Measurements from ENCODE around the gene SERTAD1.

Gene SERTAD1

GRCh38 chr19:40419066-40419612 lies 6.7 kb downstream of the SERTAD1 start:
- Histone ChIP-seq H3K27ac (replicated peaks; ENCODE audit: low read length) (no peak overlapping the region), H2BK120ac (ENCODE audit: low read depth, low read length) (peak overlapping the region; percentile 0), H3K4me2 (ENCODE audit: insufficient read depth, low read length, poor library complexity, severe bottlenecking) (no peak overlapping the region), H3K4me1 (ENCODE audit: control insufficient read depth in 2 of 2, insufficient read depth in 1 of 2, low read depth in 1 of 2, low read length in 2 of 2) (peaks cover 7 to 8% of the 10 kb centered on the region in 2 donors), H3K79me1 (ENCODE audit: low read depth, low read length) (peaks cover 2% of the 10 kb centered on the region), H2BK15ac (ENCODE audit: low read length) (peak overlapping the region; percentile 34), H3K36me3 (replicated peaks in 1 of 2; ENCODE audit: control insufficient read depth in 2 of 2, insufficient read depth in 2 of 2, low read length in 2 of 2) (peaks cover 1 to 14% of the 10 kb centered on the region in 2 donors), H3K4ac (ENCODE audit: low read length) (peak overlapping the region; percentile 85), H2AFZ (ENCODE audit: low read length) (no peak overlapping the region), H3K18ac (ENCODE audit: low read length) (no peak overlapping the region), H2AK5ac (ENCODE audit: low read depth, low read length) (peak overlapping the region; percentile 73), H3K14ac (ENCODE audit: low read length) (no peak overlapping the region), H4K91ac (ENCODE audit: low read depth, low read length, poor library complexity) (no peak overlapping the region), H3K23ac (ENCODE audit: low read depth, low read length, poor library complexity) (no peak overlapping the region), H3K4me3 (ENCODE audit: low read length in 2 of 2) (no peak overlapping the region), H3K27me3 (ENCODE audit: control insufficient read depth in 3 of 3, insufficient read depth in 3 of 3, low read depth in 1 of 3, low read length in 3 of 3) (no peaks in the 10 kb centered on the region), H2BK5ac (ENCODE audit: low read length) (no peak overlapping the region), H3K9ac (ENCODE audit: low read depth, low read length, poor library complexity) (no peak overlapping the region), H4K8ac (ENCODE audit: low read depth, low read length) (no peak overlapping the region), H2BK12ac (ENCODE audit: low read length) (no peak overlapping the region), H3K9me3 (replicated peaks in 1 of 2; ENCODE audit: control insufficient read depth in 2 of 2, insufficient read depth in 1 of 2, low read depth in 1 of 2, low read length in 2 of 2) (no peaks in the 10 kb centered on the region)
- no peak for DNase-seq (ENCODE audit: low spot score)
- WGBS, 2 donors (ENCODE audit: extremely low coverage in 2 of 2, insufficient read length in 2 of 2, insufficient replicate concordance in 1 of 2): no CpG with 5 or more reads among the region's 5 CpGs

- no peak overlapping the region for H2BK120ac ChIP-seq (ENCODE audit: low read depth, low read length)
- H3K4ac ChIP-seq (ENCODE audit: low read length): no peak overlapping the region
- no peak overlapping the region for H3K4me3 ChIP-seq (ENCODE audit: low read length in 2 of 2)
- H4K91ac ChIP-seq (ENCODE audit: low read depth, low read length, poor library complexity): no peak overlapping the region
- H4K8ac ChIP-seq (ENCODE audit: low read depth, low read length): no peak overlapping the region
- no peak overlapping the region for H3K27ac ChIP-seq (replicated peaks; ENCODE audit: low read length)
- no CpG with 5 or more reads among the region's 3 CpGs for WGBS, 2 donors (ENCODE audit: extremely low coverage in 2 of 2, insufficient read length in 2 of 2, insufficient replicate concordance in 1 of 2)
- H2BK5ac ChIP-seq (ENCODE audit: low read length): no peak overlapping the region
- H3K23ac ChIP-seq (ENCODE audit: low read depth, low read length, poor library complexity): no peak overlapping the region
- H2BK15ac ChIP-seq (ENCODE audit: low read length): no peak overlapping the region
- no peak overlapping the region for H3K14ac ChIP-seq (ENCODE audit: low read length)
- no peak overlapping the region for H2BK12ac ChIP-seq (ENCODE audit: low read length)
- peaks cover 1 to 10% of the 10 kb centered on the region in 2 donors for H3K36me3 ChIP-seq (replicated peaks in 1 of 2; ENCODE audit: control insufficient read depth in 2 of 2, insufficient read depth in 2 of 2, low read length in 2 of 2)
- H3K4me1 ChIP-seq (ENCODE audit: control insufficient read depth in 2 of 2, insufficient read depth in 1 of 2, low read depth in 1 of 2, low read length in 2 of 2): peaks cover 7 to 13% of the 10 kb centered on the region in 2 donors
- H2AK5ac ChIP-seq (ENCODE audit: low read depth, low read length): no peak overlapping the region
- H3K4me2 ChIP-seq (ENCODE audit: insufficient read depth, low read length, poor library complexity, severe bottlenecking): no peak overlapping the region
- H3K27me3 ChIP-seq (ENCODE audit: control insufficient read depth in 3 of 3, insufficient read depth in 3 of 3, low read depth in 1 of 3, low read length in 3 of 3): no peaks in the 10 kb centered on the region
- H3K18ac ChIP-seq (ENCODE audit: low read length): no peak overlapping the region
- peaks cover under 1% of the 10 kb centered on the region for H3K79me1 ChIP-seq (ENCODE audit: low read depth, low read length)
- H3K9me3 ChIP-seq (replicated peaks in 1 of 2; ENCODE audit: control insufficient read depth in 2 of 2, insufficient read depth in 1 of 2, low read depth in 1 of 2, low read length in 2 of 2): no peaks in the 10 kb centered on the region
- H3K9ac ChIP-seq (ENCODE audit: low read depth, low read length, poor library complexity): no peak overlapping the region
- H2AFZ ChIP-seq (ENCODE audit: low read length): no peak overlapping the region
- DNase-seq (ENCODE audit: low spot score): no peak
Measured at GRCh38 chr19:40418040-40418439, 7.8 kb downstream of the SERTAD1 start.

- Histone ChIP-seq H3K4me1 (ENCODE audit: control insufficient read depth in 2 of 2, insufficient read depth in 1 of 2, low read depth in 1 of 2, low read length in 2 of 2) (peaks cover 7 to 13% of the 10 kb centered on the region in 2 donors), H3K9me3 (replicated peaks in 1 of 2; ENCODE audit: control insufficient read depth in 2 of 2, insufficient read depth in 1 of 2, low read depth in 1 of 2, low read length in 2 of 2) (no peaks in the 10 kb centered on the region), H2BK120ac (ENCODE audit: low read depth, low read length) (peak overlapping the region; percentile 93), H3K4me3 (ENCODE audit: low read length in 2 of 2) (no peak overlapping the region), H3K36me3 (replicated peaks in 1 of 2; ENCODE audit: control insufficient read depth in 2 of 2, insufficient read depth in 2 of 2, low read length in 2 of 2) (peaks cover 0 to 5% of the 10 kb centered on the region in 2 donors), H3K79me1 (ENCODE audit: low read depth, low read length) (no peaks in the 10 kb centered on the region), H3K18ac (ENCODE audit: low read length) (peak overlapping the region; percentile 93), H2BK5ac (ENCODE audit: low read length) (peak overlapping the region; percentile 84), H3K4me2 (ENCODE audit: insufficient read depth, low read length, poor library complexity, severe bottlenecking) (no peak overlapping the region), H3K14ac (ENCODE audit: low read length) (peak overlapping the region; percentile 79), H3K27ac (replicated peaks; ENCODE audit: low read length) (peak overlapping the region; percentile 43), H2BK12ac (ENCODE audit: low read length) (no peak overlapping the region), H4K91ac (ENCODE audit: low read depth, low read length, poor library complexity) (peak overlapping the region; percentile 12), H2BK15ac (ENCODE audit: low read length) (peak overlapping the region; percentile 90), H3K9ac (ENCODE audit: low read depth, low read length, poor library complexity) (no peak overlapping the region), H2AK5ac (ENCODE audit: low read depth, low read length) (peak overlapping the region; percentile 94), H3K27me3 (ENCODE audit: control insufficient read depth in 3 of 3, insufficient read depth in 3 of 3, low read depth in 1 of 3, low read length in 3 of 3) (no peaks in the 10 kb centered on the region), H3K4ac (ENCODE audit: low read length) (peak overlapping the region; percentile 44), H4K8ac (ENCODE audit: low read depth, low read length) (peak overlapping the region; percentile 48), H3K23ac (ENCODE audit: low read depth, low read length, poor library complexity) (peak overlapping the region; percentile 37), H2AFZ (ENCODE audit: low read length) (peak overlapping the region; percentile 74)
- DNase-seq (ENCODE audit: low spot score): no peak
- WGBS, 2 donors (ENCODE audit: extremely low coverage in 2 of 2, insufficient read length in 2 of 2, insufficient replicate concordance in 1 of 2): no CpG with 5 or more reads among the region's 4 CpGs
Measured at GRCh38 chr19:40417643-40417981, 8.2 kb downstream of the SERTAD1 start.

- H4K91ac ChIP-seq (ENCODE audit: low read depth, low read length, poor library complexity): peak overlapping the region; percentile 12
- H3K4ac ChIP-seq (ENCODE audit: low read length): peak overlapping the region; percentile 44
- H2BK15ac ChIP-seq (ENCODE audit: low read length): peak overlapping the region; percentile 90
- peak overlapping the region; percentile 93 for H3K18ac ChIP-seq (ENCODE audit: low read length)
- peak overlapping the region; percentile 94 for H2AK5ac ChIP-seq (ENCODE audit: low read depth, low read length)
- no peaks in the 10 kb centered on the region for H3K27me3 ChIP-seq (ENCODE audit: control insufficient read depth in 3 of 3, insufficient read depth in 3 of 3, low read depth in 1 of 3, low read length in 3 of 3)
- peak overlapping the region; percentile 30 for H3K9ac ChIP-seq (ENCODE audit: low read depth, low read length, poor library complexity)
- peak overlapping the region; percentile 75 for H2BK12ac ChIP-seq (ENCODE audit: low read length)
- H2BK120ac ChIP-seq (ENCODE audit: low read depth, low read length): peak overlapping the region; percentile 93
- peaks cover 0 to under 1% of the 10 kb centered on the region in 2 donors for H3K36me3 ChIP-seq (replicated peaks in 1 of 2; ENCODE audit: control insufficient read depth in 2 of 2, insufficient read depth in 2 of 2, low read length in 2 of 2)
- peak overlapping the region; percentile 43 for H3K27ac ChIP-seq (replicated peaks; ENCODE audit: low read length)
- no peak for DNase-seq (ENCODE audit: low spot score)
- H4K8ac ChIP-seq (ENCODE audit: low read depth, low read length): no peak overlapping the region
- peak overlapping the region; percentile 84 for H2BK5ac ChIP-seq (ENCODE audit: low read length)
- H3K4me2 ChIP-seq (ENCODE audit: insufficient read depth, low read length, poor library complexity, severe bottlenecking): no peak overlapping the region
- no peak overlapping the region for H3K4me3 ChIP-seq (ENCODE audit: low read length in 2 of 2)
- H3K14ac ChIP-seq (ENCODE audit: low read length): peak overlapping the region; percentile 79
- H3K9me3 ChIP-seq (replicated peaks in 1 of 2; ENCODE audit: control insufficient read depth in 2 of 2, insufficient read depth in 1 of 2, low read depth in 1 of 2, low read length in 2 of 2): no peaks in the 10 kb centered on the region
- peaks cover 7 to 13% of the 10 kb centered on the region in 2 donors for H3K4me1 ChIP-seq (ENCODE audit: control insufficient read depth in 2 of 2, insufficient read depth in 1 of 2, low read depth in 1 of 2, low read length in 2 of 2)
- H2AFZ ChIP-seq (ENCODE audit: low read length): peak overlapping the region; percentile 74
- no peaks in the 10 kb centered on the region for H3K79me1 ChIP-seq (ENCODE audit: low read depth, low read length)
- H3K23ac ChIP-seq (ENCODE audit: low read depth, low read length, poor library complexity): peak overlapping the region; percentile 37
- no CpG with 5 or more reads among the region's 16 CpGs for WGBS, 2 donors (ENCODE audit: extremely low coverage in 2 of 2, insufficient read length in 2 of 2, insufficient replicate concordance in 1 of 2)
Measured at GRCh38 chr19:40416918-40417642, 8.7 kb downstream of the SERTAD1 start.

All from neuronal stem cell (in vitro differentiated cells).